SK-N-SH (cell line): ENCODE data around the gene SCTR. TPM values are rescaled to one million over a fixed set of nuclear protein-coding genes. Genes with fewer than 3 reads are reported as not detected.

Experiments used
- CTCF ChIA-PET: fragments of 300-600, 350-600 bp; formaldehyde crosslinking; extraction: SDS; loops from one replicate; lab custom pipeline; 2021; lab: Yijun Ruan, JAX
- POLR2A ChIA-PET: fragments of 350-600 bp; sonication (Branson Sonifier 250); formaldehyde crosslinking; extraction: SDS; loops from one replicate; lab custom pipeline; 2020; ENCODE audit warnings: antibody characterized with exemption, inconsistent platforms; lab: Yijun Ruan, JAX
- DNase-seq: peaks from one replicate; pipeline ENCODE4 v3.0.0; 2012
- H2AFZ ChIP-seq: fragments of 200-600 bp; sonication (generic); 2 replicates; pipeline ENCODE4 v1.8.1; 2016; ENCODE audit warnings: antibody characterized with exemption, mild to moderate bottlenecking, low read depth
- H3F3A ChIP-seq: fragments of 200-600 bp; sonication (generic); replicated peaks from 2 replicates; pipeline ENCODE3; 2016; ENCODE audit warnings: antibody characterized with exemption, mild to moderate bottlenecking; ENCODE audit not compliant: insufficient read depth
- H3K27ac ChIP-seq, 2 experiments: fragments of 200-500 bp in 1 of 2; fragments of 200-600 bp in 1 of 2; sonication (Bioruptor generic) in 1 of 2; sonication (generic), shearing (Covaris generic) in 1 of 2; 2 replicates each; pipeline versions ENCODE4 v1.5.1 to v1.6.1; 2014 to 2016; ENCODE audit warnings: low read depth in 2 of 2, inconsistent platforms in 1 of 2, low read length in 1 of 2, mild to moderate bottlenecking in 1 of 2, mixed read lengths in 1 of 2
- H3K27me3 ChIP-seq: fragments of 200-600 bp; sonication (generic), shearing (Covaris generic); 2 replicates; pipeline ENCODE4 v1.6.1; 2016; ENCODE audit warnings: mixed run types; ENCODE audit not compliant: insufficient read depth
- H3K36me3 ChIP-seq, 2 experiments: fragments of 200-500 bp in 1 of 2; fragments of 200-600 bp in 1 of 2; sonication (Bioruptor generic) in 1 of 2; sonication (generic) in 1 of 2; replicated peaks in 1 of 2; 2 replicates each; pipeline versions ENCODE3 to v1.5.1; 2014 to 2016; ENCODE audit warnings: low read length in 1 of 2, mild to moderate bottlenecking in 1 of 2; ENCODE audit not compliant: insufficient read depth in 2 of 2, control insufficient read depth in 1 of 2
- H3K4me1 ChIP-seq, 2 experiments: fragments of 200-500 bp in 1 of 2; fragments of 200-600 bp in 1 of 2; sonication (Bioruptor generic) in 1 of 2; sonication (generic), shearing (Covaris generic) in 1 of 2; 2 replicates each; pipeline versions ENCODE4 v1.5.1 to v1.6.1; 2014 to 2016; ENCODE audit warnings: low read depth in 1 of 2, low read length in 1 of 2, mixed run types in 1 of 2; ENCODE audit not compliant: insufficient read depth in 2 of 2, control insufficient read depth in 1 of 2
- H3K4me2 ChIP-seq: fragments of 200-600 bp; sonication (generic), shearing (Covaris generic); 2 replicates; pipeline ENCODE4 v1.6.1; 2017; ENCODE audit warnings: mixed run types
- H3K4me3 ChIP-seq, 2 experiments: fragments of 200-500 bp in 1 of 2; fragments of 200-600 bp in 1 of 2; sonication (Bioruptor generic) in 1 of 2; sonication (generic), shearing (Covaris generic) in 1 of 2; 2 replicates each; pipeline versions ENCODE4 v1.5.1 to v1.8.1; 2014 to 2016; ENCODE audit warnings: low read depth in 2 of 2, inconsistent platforms in 1 of 2, low read length in 1 of 2, mild to moderate bottlenecking in 1 of 2, mixed read lengths in 1 of 2, moderate library complexity in 1 of 2
- H3K79me2 ChIP-seq: fragments of 200-600 bp; sonication (generic); 2 replicates; pipeline ENCODE4 v1.8.1; 2017; ENCODE audit warnings: mild to moderate bottlenecking; ENCODE audit not compliant: insufficient read depth
- H3K9ac ChIP-seq: fragments of 200-600 bp; sonication (generic); 2 replicates; pipeline ENCODE4 v1.6.1; 2017; ENCODE audit warnings: mixed run types
- H3K9me2 ChIP-seq: fragments of 200-600 bp; sonication (generic); 2 replicates; pipeline ENCODE4 v1.6.1; 2017; ENCODE audit warnings: mixed run types
- H3K9me3 ChIP-seq: fragments of 200-600 bp; sonication (generic); 2 replicates; pipeline ENCODE4 v1.6.1; 2017; ENCODE audit warnings: mixed run types, mild to moderate bottlenecking, moderate library complexity
- H4K20me1 ChIP-seq: fragments of 200-600 bp; sonication (generic); 2 replicates; pipeline ENCODE4 v1.6.1; 2017; ENCODE audit warnings: mild to moderate bottlenecking, mixed run types; ENCODE audit not compliant: insufficient read depth
- ELF1 ChIP-seq: IDR thresholded peaks from 2 replicates; pipeline ENCODE4 v1.4.0; 2012
- EZH2phosphoT487 ChIP-seq: fragments of 200-600 bp; sonication (generic); IDR thresholded peaks from 2 replicates; pipeline ENCODE4 v1.6.1; 2017; ENCODE audit warnings: low read depth, mixed run types, mild to moderate bottlenecking, antibody characterized with exemption, moderate library complexity, borderline replicate concordance
- FOXJ3 ChIP-seq: sonication (generic); formaldehyde crosslinking; IDR thresholded peaks from 2 replicates; pipeline ENCODE4 v1.5.1; 2020; ENCODE audit warnings: mild to moderate bottlenecking, missing genetic modification reagents
- MEF2A ChIP-seq: IDR thresholded peaks from 2 replicates; pipeline ENCODE4 v1.4.0; 2012; ENCODE audit warnings: low read depth, borderline replicate concordance
- NFIC ChIP-seq: IDR thresholded peaks from 2 replicates; pipeline ENCODE4 v1.4.0; 2012; ENCODE audit warnings: borderline replicate concordance
- NRF1 ChIP-seq: IDR thresholded peaks from 2 replicates; pipeline ENCODE4 v1.6.1; 2012; ENCODE audit warnings: low read depth, mild to moderate bottlenecking, low read length
- POLR2AphosphoS5 ChIP-seq: IDR thresholded peaks from 2 replicates; pipeline ENCODE4 v1.6.1; 2012; ENCODE audit warnings: low read depth, low read length
- RCOR1 ChIP-seq: fragments of 150-350 bp; IDR thresholded peaks from 2 replicates; pipeline ENCODE4 v1.6.1; 2017; ENCODE audit warnings: antibody characterized with exemption, low read length
- SIN3A ChIP-seq: IDR thresholded peaks from 2 replicates; pipeline ENCODE4 v1.6.1; 2012; ENCODE audit warnings: low read depth, mild to moderate bottlenecking, low read length, moderate library complexity, borderline replicate concordance
- TAF1 ChIP-seq: IDR thresholded peaks from 2 replicates; pipeline ENCODE4 v1.6.1; 2012; ENCODE audit warnings: low read depth, mild to moderate bottlenecking, low read length, moderate library complexity, borderline replicate concordance
- TCF12 ChIP-seq: IDR thresholded peaks from 2 replicates; pipeline ENCODE4 v1.4.0; 2012
- WGBS: methylation state at CpG from one replicate; pipeline ENCODE4 v1.1.6; 2017; ENCODE audit warnings: low lambda C conversion rate; 5-methylcytosine and 5-hydroxymethylcytosine counted together
- polyA plus RNA-seq, 3 experiments: library from polyadenylated mRNA; depleted of rRNA; stranded (reverse); fragments of >200 nt; gene quantifications; 2 replicates each; pipeline ENCODE4 v1.2.3, GENCODE V29; 2012
- TF ChIP-seq, protein P1 (sequence below): IDR thresholded peaks from 2 replicates; pipeline ENCODE4 v1.6.1; 2012; ENCODE audit warnings: mild to moderate bottlenecking, low read depth, low read length, moderate library complexity
- TF ChIP-seq, protein P2 (sequence below): fragments of 200-600 bp; sonication (generic); IDR thresholded peaks from 2 replicates; pipeline ENCODE4 v1.6.1; 2017; ENCODE audit warnings: antibody characterized with exemption, mild to moderate bottlenecking, moderate library complexity
- TF ChIP-seq, protein P3 (sequence below): IDR thresholded peaks from 2 replicates; pipeline ENCODE4 v1.4.0; 2012; ENCODE audit warnings: low read depth, borderline replicate concordance
- TF ChIP-seq, protein P4 (sequence below): IDR thresholded peaks from 2 replicates; pipeline ENCODE4 v1.4.0; 2012; ENCODE audit warnings: low read depth

The SCTR gene
- polyA plus RNA-seq, 1 of the 3 experiments (the other 2 are of a cell fraction): not detected

DNA sequence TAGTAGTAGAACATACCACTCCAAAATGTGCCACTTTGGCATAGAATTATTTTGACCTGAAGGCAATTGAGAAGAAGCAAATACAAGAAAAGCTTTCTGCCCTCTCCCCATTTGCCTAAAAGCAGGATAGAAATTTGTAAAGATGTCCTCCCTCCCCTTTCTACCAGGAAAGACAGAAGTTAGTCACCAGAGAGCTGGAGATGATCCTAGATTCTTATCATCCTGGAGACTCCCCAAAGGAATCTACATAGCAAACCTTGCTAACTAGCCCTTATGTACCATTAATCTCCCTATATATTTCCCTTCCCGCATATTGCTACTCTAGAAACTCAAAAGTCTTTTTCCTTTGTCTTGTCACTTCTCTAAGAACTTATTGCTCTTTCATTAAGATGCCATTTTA lies 105.2 kb downstream of the SCTR start:
- DNase-seq: no peak
- H2AFZ ChIP-seq: no peak overlapping the region
- no peak overlapping the region for H3K4me3 ChIP-seq
- ChIA-PET CTCF (interaction anchor here (2.3 kb wide), 1 partner anchor 57 kb away, joined by 9 read pairs; no protein-coding TSS in a partner anchor), POLR2A (no interaction called here)
- no peak overlapping the region for H3K9ac ChIP-seq
- no peaks in the 10 kb centered on the region for H3K9me2 ChIP-seq
- H3K27me3 ChIP-seq: no peaks in the 10 kb centered on the region
- H3K4me1 ChIP-seq: peaks cover 0 to 3% of the 10 kb centered on the region in 2 experiments; a peak in 1 of 4 replicates
- no peaks in the 10 kb centered on the region for H3K36me3 ChIP-seq
- no peaks in the 10 kb centered on the region for H3K9me3 ChIP-seq
- H3K4me2 ChIP-seq: peak overlapping the region; percentile 26; the same call in 1 of the 2 replicates
- WGBS: 41% methylated on average over 1 of the region's 1 CpG
- H4K20me1 ChIP-seq: no peaks in the 10 kb centered on the region
- TF ChIP-seq RCOR1 (no peak), TAF1 (no peak), FOXJ3 (CRISPR knock-in tag) (no peak), MEF2A (no peak), EZH2phosphoT487 (no peak), SIN3A (no peak), TCF12 (no peak), NFIC (no peak), POLR2AphosphoS5 (no peak), ELF1 (no peak), NRF1 (no peak)
- TF ChIP-seq, protein P1, sequence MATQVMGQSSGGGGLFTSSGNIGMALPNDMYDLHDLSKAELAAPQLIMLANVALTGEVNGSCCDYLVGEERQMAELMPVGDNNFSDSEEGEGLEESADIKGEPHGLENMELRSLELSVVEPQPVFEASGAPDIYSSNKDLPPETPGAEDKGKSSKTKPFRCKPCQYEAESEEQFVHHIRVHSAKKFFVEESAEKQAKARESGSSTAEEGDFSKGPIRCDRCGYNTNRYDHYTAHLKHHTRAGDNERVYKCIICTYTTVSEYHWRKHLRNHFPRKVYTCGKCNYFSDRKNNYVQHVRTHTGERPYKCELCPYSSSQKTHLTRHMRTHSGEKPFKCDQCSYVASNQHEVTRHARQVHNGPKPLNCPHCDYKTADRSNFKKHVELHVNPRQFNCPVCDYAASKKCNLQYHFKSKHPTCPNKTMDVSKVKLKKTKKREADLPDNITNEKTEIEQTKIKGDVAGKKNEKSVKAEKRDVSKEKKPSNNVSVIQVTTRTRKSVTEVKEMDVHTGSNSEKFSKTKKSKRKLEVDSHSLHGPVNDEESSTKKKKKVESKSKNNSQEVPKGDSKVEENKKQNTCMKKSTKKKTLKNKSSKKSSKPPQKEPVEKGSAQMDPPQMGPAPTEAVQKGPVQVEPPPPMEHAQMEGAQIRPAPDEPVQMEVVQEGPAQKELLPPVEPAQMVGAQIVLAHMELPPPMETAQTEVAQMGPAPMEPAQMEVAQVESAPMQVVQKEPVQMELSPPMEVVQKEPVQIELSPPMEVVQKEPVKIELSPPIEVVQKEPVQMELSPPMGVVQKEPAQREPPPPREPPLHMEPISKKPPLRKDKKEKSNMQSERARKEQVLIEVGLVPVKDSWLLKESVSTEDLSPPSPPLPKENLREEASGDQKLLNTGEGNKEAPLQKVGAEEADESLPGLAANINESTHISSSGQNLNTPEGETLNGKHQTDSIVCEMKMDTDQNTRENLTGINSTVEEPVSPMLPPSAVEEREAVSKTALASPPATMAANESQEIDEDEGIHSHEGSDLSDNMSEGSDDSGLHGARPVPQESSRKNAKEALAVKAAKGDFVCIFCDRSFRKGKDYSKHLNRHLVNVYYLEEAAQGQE: no peak
- TF ChIP-seq, protein P2, sequence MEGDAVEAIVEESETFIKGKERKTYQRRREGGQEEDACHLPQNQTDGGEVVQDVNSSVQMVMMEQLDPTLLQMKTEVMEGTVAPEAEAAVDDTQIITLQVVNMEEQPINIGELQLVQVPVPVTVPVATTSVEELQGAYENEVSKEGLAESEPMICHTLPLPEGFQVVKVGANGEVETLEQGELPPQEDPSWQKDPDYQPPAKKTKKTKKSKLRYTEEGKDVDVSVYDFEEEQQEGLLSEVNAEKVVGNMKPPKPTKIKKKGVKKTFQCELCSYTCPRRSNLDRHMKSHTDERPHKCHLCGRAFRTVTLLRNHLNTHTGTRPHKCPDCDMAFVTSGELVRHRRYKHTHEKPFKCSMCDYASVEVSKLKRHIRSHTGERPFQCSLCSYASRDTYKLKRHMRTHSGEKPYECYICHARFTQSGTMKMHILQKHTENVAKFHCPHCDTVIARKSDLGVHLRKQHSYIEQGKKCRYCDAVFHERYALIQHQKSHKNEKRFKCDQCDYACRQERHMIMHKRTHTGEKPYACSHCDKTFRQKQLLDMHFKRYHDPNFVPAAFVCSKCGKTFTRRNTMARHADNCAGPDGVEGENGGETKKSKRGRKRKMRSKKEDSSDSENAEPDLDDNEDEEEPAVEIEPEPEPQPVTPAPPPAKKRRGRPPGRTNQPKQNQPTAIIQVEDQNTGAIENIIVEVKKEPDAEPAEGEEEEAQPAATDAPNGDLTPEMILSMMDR: no peak
- TF ChIP-seq, protein P3, sequence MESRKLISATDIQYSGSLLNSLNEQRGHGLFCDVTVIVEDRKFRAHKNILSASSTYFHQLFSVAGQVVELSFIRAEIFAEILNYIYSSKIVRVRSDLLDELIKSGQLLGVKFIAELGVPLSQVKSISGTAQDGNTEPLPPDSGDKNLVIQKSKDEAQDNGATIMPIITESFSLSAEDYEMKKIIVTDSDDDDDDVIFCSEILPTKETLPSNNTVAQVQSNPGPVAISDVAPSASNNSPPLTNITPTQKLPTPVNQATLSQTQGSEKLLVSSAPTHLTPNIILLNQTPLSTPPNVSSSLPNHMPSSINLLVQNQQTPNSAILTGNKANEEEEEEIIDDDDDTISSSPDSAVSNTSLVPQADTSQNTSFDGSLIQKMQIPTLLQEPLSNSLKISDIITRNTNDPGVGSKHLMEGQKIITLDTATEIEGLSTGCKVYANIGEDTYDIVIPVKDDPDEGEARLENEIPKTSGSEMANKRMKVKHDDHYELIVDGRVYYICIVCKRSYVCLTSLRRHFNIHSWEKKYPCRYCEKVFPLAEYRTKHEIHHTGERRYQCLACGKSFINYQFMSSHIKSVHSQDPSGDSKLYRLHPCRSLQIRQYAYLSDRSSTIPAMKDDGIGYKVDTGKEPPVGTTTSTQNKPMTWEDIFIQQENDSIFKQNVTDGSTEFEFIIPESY: no peak
- TF ChIP-seq, protein P4, sequence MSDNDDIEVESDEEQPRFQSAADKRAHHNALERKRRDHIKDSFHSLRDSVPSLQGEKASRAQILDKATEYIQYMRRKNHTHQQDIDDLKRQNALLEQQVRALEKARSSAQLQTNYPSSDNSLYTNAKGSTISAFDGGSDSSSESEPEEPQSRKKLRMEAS: no peak
- H3F3A ChIP-seq: no peaks in the 10 kb centered on the region
- H3K79me2 ChIP-seq: no peaks in the 10 kb centered on the region
- no peak overlapping the region for H3K27ac ChIP-seq
